22Rv1 (cell line): Measurements from ENCODE around the gene RETREG3.

ENCODE experiments used
- H3K27ac ChIP-seq: fragments of 450-650 bp; 2 replicates; pipeline ENCODE4 v1.5.1; 2017
- CTCF ChIP-seq: fragments of 450-650 bp; IDR thresholded peaks from 2 replicates; pipeline ENCODE4 v1.5.1; 2017; ENCODE audit warnings: mild to moderate bottlenecking
- ZFX ChIP-seq: fragments of 450-650 bp; IDR thresholded peaks from 2 replicates; pipeline ENCODE4 v1.6.1; 2017; ENCODE audit warnings: antibody characterized with exemption, borderline replicate concordance

The RETREG3 gene

GRCh38 chr17:42609182-42609813 lies at the start of gene RETREG3, which contains the start of gene TUBG1:
RETREG3 (minus strand) TSS chr17:42609374; CDS start chr17:42609324, 50 bp downstream.
TUBG1 (plus strand) TSS chr17:42609683; CDS start chr17:42609738, 55 bp downstream.
- peak within 1 kb of the TSS; percentile 87 for H3K27ac ChIP-seq
- TF ChIP-seq CTCF (peak; percentile 33; the same call in 1 of the 2 replicates), ZFX (no peak)

- H3K27ac ChIP-seq: peak overlapping the region; percentile 72
- no peak for TF ChIP-seq ZFX
- TF ChIP-seq CTCF: no peak
These were observed 48.8 kb upstream of the RETREG3 start for GRCh38 chr17:42657824-42658588.

- no peak for TF ChIP-seq ZFX
- no peak for TF ChIP-seq CTCF
These were observed 46.4 kb upstream of the RETREG3 start for GRCh38 chr17:42655528-42655927.

GRCh38 chr17:42653179-42654124 lies 44.3 kb upstream of the RETREG3 start:
- TF ChIP-seq ZFX (no peak), CTCF (no peak)

More at GRCh38 chr17:42655528-42655927, 46.4 kb upstream of the RETREG3 start:
- no peak overlapping the region for H3K27ac ChIP-seq

GRCh38 chr17:42651392-42651791 lies 42.2 kb upstream of the RETREG3 start:
- TF ChIP-seq ZFX (no peak), CTCF (no peak)
- H3K27ac ChIP-seq: no peak overlapping the region

More at GRCh38 chr17:42653179-42654124, 44.3 kb upstream of the RETREG3 start:
- H3K27ac ChIP-seq: peak overlapping the region; percentile 77

- TF ChIP-seq ZFX (no peak), CTCF (no peak)
- H3K27ac ChIP-seq: no peak overlapping the region
These were observed 38.6 kb upstream of the RETREG3 start for GRCh38 chr17:42647778-42648177.
